C4-2B (cell line): Measurements from ENCODE around the gene ACTR3C.
"Not testable (repeated sequence)": the region's sequence is repeated elsewhere in the genome, so short reads cannot be mapped to it uniquely, and the experiment has no call there.

Experiments
- ZFX ChIP-seq: fragments of 450-650 bp; IDR thresholded peaks from 2 replicates; pipeline ENCODE4 v1.6.1; 2017
- TF ChIP-seq, protein P1 (sequence below): fragments of 450-650 bp; conservative IDR thresholded peaks from 2 replicates; pipeline ENCODE4 v1.5.1; 2017; ENCODE audit warnings: mild to moderate bottlenecking

DNA sequence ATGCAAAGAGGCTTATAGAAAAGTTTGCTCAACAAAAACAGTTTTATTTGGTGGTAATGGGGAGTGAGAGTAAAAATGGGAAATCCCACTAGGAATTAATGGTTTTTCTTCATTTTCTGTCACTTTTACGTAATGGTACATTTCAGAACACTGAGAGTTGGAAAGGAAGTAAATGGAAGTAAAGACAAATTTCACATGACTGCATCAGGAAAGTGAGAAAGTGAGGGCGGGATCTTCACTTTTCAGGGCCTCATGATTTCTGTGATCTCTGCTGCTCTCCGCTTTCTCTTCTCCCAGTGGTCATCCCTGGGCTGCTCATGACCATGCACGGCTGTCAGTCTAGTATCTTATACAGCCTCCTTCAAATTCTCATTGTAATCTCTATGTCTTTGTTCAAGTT lies 117.5 kb downstream of the ACTR3C start:
- TF ChIP-seq ZFX, result not testable (repeated sequence)
- TF ChIP-seq, protein P1, sequence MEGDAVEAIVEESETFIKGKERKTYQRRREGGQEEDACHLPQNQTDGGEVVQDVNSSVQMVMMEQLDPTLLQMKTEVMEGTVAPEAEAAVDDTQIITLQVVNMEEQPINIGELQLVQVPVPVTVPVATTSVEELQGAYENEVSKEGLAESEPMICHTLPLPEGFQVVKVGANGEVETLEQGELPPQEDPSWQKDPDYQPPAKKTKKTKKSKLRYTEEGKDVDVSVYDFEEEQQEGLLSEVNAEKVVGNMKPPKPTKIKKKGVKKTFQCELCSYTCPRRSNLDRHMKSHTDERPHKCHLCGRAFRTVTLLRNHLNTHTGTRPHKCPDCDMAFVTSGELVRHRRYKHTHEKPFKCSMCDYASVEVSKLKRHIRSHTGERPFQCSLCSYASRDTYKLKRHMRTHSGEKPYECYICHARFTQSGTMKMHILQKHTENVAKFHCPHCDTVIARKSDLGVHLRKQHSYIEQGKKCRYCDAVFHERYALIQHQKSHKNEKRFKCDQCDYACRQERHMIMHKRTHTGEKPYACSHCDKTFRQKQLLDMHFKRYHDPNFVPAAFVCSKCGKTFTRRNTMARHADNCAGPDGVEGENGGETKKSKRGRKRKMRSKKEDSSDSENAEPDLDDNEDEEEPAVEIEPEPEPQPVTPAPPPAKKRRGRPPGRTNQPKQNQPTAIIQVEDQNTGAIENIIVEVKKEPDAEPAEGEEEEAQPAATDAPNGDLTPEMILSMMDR, result not testable (repeated sequence)
